ENCODE measurements around the gene RNF180. TPM values are rescaled to one million over a fixed set of nuclear protein-coding genes. Genes with fewer than 3 reads are reported as not detected.

The RNF180 gene
- total RNA-seq, 6 experiments from 2014 or later = not detected

GRCh38 chr5:64163746-64164145 lies 1.9 kb upstream of the RNF180 start:
- no peak overlapping the region for H3K4me3 Mint-ChIP-seq
- peaks cover 21% of the 10 kb centered on the region; the same call in 1 of the 2 replicates for H3K9me3 Mint-ChIP-seq
- H3K27ac Mint-ChIP-seq = no peak overlapping the region

GRCh38 chr5:64164166-64164565 lies 1.5 kb upstream of the RNF180 start:
- Mint-ChIP-seq H3K9me3 (peaks cover 20% of the 10 kb centered on the region; the same call in 1 of the 2 replicates), H3K36me3 (ENCODE audit: low read depth) (peaks cover 4% of the 10 kb centered on the region; the same call in 1 of the 2 replicates), H3K27me3 (ENCODE audit: insufficient read depth) (peaks cover 1% of the 10 kb centered on the region), H3K27ac (no peak overlapping the region), H3K4me3 (no peak overlapping the region), H3K4me1 (ENCODE audit: low read depth) (no peaks in the 10 kb centered on the region)
- TF ChIP-seq CTCF (IDR thresholded peaks at IDR 0.05) = no peak
- no peak for DNase-seq

More at GRCh38 chr5:64163746-64164145, 1.9 kb upstream of the RNF180 start:
- no peak for TF ChIP-seq CTCF (IDR thresholded peaks at IDR 0.05)
- no peak for DNase-seq
- H3K4me1 Mint-ChIP-seq (ENCODE audit: low read depth) = no peaks in the 10 kb centered on the region
- peaks cover 4% of the 10 kb centered on the region; the same call in 1 of the 2 replicates for H3K36me3 Mint-ChIP-seq (ENCODE audit: low read depth)
- H3K27me3 Mint-ChIP-seq (ENCODE audit: insufficient read depth) = peaks cover 1% of the 10 kb centered on the region

GRCh38 chr5:64165160-64165499 lies 513 bp upstream of the RNF180 start:
- H3K4me3 Mint-ChIP-seq = no peak overlapping the region
- peaks cover 4% of the 10 kb centered on the region; the same call in 1 of the 2 replicates for H3K36me3 Mint-ChIP-seq (ENCODE audit: low read depth)
- DNase-seq = no peak
- H3K27me3 Mint-ChIP-seq (ENCODE audit: insufficient read depth) = peaks cover 1% of the 10 kb centered on the region
- peaks cover 13% of the 10 kb centered on the region; the same call in 1 of the 2 replicates for H3K9me3 Mint-ChIP-seq
- no peaks in the 10 kb centered on the region for H3K4me1 Mint-ChIP-seq (ENCODE audit: low read depth)
- no peak overlapping the region for H3K27ac Mint-ChIP-seq
- TF ChIP-seq CTCF (IDR thresholded peaks at IDR 0.05) = no peak

GRCh38 chr5:64166201-64166959 lies 737 bp downstream of the RNF180 start:
- Mint-ChIP-seq H3K27ac (no peak overlapping the region), H3K9me3 (peaks cover 19% of the 10 kb centered on the region; the same call in 1 of the 2 replicates), H3K4me1 (ENCODE audit: low read depth) (no peaks in the 10 kb centered on the region), H3K36me3 (ENCODE audit: low read depth) (peaks cover 4% of the 10 kb centered on the region; the same call in 1 of the 2 replicates), H3K27me3 (ENCODE audit: insufficient read depth) (peaks cover 1% of the 10 kb centered on the region), H3K4me3 (no peak overlapping the region)
- TF ChIP-seq CTCF (IDR thresholded peaks at IDR 0.05) = no peak
- no peak for DNase-seq

- H3K4me1 Mint-ChIP-seq (ENCODE audit: low read depth) = no peaks in the 10 kb centered on the region
- H3K36me3 Mint-ChIP-seq (ENCODE audit: low read depth) = no peaks in the 10 kb centered on the region
- H3K9me3 Mint-ChIP-seq = peaks cover 24% of the 10 kb centered on the region
- no peaks in the 10 kb centered on the region; the same call in 1 of the 2 replicates for H3K27me3 Mint-ChIP-seq (ENCODE audit: insufficient read depth)
- TF ChIP-seq CTCF (IDR thresholded peaks at IDR 0.05) = no peak
- no peak overlapping the region for H3K4me3 Mint-ChIP-seq
- no peak for DNase-seq
- H3K27ac Mint-ChIP-seq = no peak overlapping the region
These were observed 10.7 kb downstream of the RNF180 start for GRCh38 chr5:64176301-64176700.

Measured in HFFc6 (cell line).